GM18505 (cell line): ENCODE measurements around the gene KRT71.

Experiments used
- ATAC-seq: cut with Tn5 transposase; IDR thresholded peaks from one replicate; pipeline ENCODE4 v1.9.1; 2021; ENCODE audit not compliant: unreplicated experiment
- POLR2A ChIP-seq: IDR thresholded peaks from 4 replicates; pipeline ENCODE4 v1.6.1; 2011; ENCODE audit warnings: borderline replicate concordance; ENCODE audit not compliant: insufficient read depth, insufficient read length; ENCODE audit errors: extremely low read depth

Gene KRT71

DNA sequence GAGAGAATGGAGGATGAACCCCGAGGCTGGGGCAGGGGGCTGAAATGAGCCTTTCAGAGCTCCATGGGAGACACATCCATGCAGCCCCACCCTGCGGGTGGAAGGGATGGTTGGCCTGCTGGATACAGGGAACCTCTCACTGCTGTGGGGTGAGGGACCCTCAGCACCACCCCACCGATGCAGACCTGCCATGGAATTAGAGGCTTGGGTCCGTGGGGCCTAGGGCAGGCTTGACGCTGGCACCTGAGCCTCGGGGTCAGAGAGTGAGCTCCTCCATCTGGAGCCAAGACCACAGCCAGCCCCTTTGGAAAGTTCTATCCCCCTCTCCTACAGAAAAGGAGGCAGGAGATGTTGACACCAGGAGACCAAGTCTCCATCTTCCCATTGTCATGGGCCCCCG lies 28.1 kb upstream of the KRT71 start:
- ATAC-seq = no peak
- no peak for TF ChIP-seq POLR2A

DNA sequence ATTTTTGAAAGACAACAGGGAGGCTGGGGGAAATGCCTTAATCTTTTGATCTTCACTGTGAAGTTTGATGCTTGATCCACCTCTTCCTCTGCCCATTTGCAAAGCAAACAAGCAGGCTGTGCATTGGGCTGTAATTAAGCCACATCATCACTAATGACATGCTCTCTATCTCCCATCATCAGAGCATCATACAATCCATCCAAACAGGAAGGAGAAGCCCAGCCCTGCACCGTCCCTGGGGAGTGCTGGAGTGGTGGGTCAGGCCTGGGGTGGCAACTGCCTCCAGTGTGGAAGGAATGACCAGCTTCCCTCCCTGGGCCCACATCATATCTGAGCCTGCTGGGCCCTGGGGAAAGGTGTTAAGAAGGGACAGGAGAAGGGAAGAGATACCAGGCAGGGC lies 27.6 kb upstream of the KRT71 start:
- TF ChIP-seq POLR2A = no peak
- ATAC-seq = no peak

DNA sequence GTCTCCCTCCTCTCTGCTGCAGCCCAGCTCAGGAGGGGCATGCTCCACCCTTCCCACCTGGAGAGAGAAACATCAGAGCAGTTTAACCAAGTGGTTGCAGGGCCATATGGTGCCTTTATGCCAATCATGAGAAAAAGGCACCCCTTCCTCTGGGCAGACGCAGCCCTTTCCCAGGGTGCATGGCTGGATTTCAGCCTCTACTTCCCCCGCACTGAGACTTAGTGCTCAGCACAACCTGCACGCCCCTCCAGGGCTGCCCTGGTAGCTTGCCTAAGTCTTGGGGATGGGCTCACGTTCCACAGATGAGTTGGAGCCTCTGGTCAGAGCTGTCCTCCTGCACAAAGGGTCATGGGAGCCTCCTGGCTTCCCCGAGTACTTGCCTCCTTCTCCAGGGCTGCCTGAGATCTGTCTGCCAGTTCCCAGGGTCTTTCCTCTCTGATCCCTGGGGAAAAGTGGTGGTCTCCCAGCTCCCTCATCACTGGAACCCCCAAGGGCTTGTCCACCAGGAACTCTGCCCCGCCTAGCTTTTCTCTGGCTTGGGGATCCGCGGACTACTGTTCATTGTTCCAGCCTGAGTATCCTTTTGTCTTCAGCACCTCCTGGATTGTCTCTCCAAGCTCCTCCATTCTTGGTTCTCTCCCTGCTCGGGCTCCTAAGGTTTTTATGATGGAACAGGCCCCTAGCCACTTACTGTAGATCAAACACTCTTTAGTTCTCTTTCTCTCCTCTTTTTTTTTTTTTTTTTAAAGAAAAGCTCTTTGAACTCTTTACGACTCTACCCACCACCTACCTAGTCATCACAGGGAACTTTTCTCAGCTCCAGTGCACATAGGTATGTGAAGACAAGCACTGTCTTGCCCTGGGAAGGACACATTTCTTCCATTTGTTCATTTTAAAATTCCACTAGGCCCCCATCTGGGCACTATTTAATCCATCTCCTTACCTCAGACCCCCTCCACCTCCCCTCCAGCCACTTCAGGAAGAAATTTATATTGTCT lies 26.8 kb upstream of the KRT71 start:
- TF ChIP-seq POLR2A = no peak
- no peak for ATAC-seq

DNA sequence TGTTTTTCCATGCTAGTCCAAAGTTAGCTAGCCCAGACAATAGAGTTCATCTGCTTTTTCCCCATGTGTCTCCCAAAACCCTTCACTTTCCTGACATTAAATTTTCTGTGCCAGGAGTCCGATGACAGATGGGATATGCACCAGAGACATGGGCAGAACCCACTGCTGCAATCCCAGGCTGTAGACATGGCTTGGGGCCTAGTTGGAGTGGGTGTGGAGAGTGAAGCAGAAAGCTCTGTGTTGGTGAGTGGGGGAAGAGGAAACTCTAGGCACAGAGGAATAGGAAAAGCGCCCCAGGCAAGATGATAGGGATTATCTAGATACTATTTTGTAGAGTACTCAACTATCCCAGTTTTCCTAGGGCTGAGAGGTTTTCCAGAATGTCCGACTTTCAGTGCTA lies 25.5 kb upstream of the KRT71 start:
- no peak for ATAC-seq
- TF ChIP-seq POLR2A = no peak

DNA sequence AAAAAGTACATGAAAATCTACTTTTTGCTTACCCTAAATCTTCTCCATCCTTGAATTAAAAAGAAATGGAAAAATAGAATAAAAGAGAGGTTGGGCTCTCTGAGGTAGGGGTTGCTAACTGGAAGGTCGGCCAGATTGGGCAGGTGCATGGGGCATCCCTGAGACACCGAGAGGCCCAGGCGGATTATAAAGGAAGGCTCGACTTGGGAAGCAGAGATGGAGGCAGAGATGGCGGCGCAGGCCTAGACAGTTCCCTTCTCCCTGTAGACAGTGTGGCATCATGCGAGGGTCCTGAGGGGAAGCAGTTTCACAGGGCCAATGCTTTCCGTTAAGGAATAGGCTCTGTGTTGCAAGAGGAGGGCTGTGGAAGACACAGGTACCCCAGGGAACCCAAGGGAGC lies 24.4 kb upstream of the KRT71 start:
- no peak for TF ChIP-seq POLR2A

DNA sequence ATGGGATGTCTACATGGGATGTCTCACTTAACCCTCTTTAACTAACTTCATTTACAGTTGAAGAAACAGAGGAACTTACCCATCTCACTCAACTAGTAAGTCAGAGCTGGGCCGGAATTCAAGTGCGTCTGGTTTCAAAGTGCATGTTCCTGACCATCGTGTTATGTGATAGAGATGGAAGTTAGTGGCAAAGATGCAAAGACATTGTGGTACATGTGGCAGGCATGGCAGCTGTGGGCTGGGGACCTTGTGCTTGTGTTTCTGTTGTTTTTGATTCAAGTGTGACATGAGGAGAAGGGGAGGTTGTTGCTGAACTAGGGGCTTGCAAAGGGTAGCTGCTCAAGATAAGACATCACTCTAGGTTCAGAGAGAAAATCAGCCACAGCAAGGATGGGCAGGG lies 23.0 kb upstream of the KRT71 start:
- no peak for TF ChIP-seq POLR2A
- no peak for ATAC-seq

More for the DNA sequence above, 24.4 kb upstream of the KRT71 start:
- ATAC-seq = no peak

DNA sequence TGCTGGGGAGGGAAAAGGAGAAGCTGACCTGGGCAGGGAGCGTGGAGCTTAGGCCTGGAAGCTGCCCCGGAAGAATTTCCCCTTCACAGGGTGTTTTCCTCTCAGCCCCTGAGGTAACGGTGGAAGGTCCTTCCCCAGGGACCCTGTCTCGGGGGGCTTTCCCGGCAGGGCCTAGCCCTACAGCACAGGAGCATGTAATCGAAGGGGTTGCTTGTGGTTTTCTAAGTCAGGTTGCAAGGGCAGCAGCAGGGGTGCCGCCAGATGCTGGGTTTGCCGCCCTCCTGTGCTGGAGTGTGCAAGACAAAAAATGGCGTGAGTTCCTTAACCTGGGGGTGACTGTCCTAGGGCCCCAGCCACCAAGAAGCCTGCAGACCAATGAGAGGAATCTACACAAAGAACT lies 22.3 kb upstream of the KRT71 start:
- ATAC-seq = no peak
- TF ChIP-seq POLR2A = no peak

DNA sequence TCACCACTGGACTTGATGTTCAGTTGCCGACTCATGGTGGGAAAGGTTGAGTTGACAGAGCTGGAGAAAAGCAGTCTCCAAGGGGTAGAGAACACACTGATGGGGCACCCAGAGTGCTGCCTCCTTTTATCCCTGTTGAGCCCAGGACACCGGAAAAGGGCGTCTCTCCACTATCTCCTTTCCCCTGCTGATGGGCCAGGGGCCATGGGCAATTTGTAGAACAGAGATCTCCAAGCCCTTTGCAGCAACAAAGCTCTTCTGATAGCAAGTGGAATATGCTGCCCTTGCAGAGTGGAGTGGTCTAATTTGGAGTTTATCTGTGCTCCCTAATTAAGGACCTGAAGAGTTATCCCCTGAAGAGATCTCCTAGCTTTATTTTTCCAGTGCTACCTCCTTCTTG lies 20.8 kb upstream of the KRT71 start, which contains the start of gene KRT74:
TSS of gene KRT74 (minus strand) at position 101 of the 400 bp plus-strand sequence. CDS start at position 35, 66 bp downstream.
- TF ChIP-seq POLR2A = no peak
- ATAC-seq = no peak

DNA sequence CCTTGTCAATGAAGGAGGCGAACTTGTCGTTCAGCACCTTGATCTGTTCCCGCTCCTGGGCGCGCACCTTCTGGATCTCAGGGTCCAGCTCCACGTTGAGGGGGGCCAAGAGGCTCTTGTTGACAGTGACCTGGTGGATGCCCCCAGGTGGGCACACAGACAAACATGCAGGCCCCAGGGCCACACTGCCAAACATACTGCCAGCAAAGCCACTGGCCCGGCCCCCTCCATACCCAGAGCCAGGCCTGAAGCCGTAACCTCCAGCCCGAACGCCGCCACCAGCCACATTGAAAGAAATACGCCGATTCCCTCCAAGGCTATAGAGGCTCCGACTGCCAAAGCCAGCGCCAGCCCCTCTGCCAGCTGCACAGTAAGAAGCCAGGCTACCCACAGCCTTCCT lies 20.4 kb upstream of the KRT71 start:
- no peak for ATAC-seq
- TF ChIP-seq POLR2A = no peak

DNA sequence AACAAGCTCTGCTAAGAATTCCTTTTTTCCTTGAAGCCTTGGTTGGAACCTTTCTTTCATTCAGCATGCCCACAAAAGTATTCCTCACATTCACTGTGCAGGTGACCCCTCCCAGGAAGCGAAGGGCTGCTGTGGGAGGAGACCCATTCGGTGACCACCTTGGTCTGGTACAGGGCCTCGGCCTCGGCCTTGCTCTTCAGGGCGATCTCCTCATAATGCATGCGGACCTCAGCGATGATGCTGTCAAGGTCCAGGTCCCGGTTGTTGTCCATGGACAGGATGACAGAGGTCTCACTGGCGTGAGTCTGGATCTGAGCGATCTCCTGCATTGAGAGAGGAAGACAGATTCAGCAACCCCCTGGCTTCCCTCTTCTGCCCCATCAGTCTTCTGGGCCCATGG lies 17.6 kb upstream of the KRT71 start:
- no peak for ATAC-seq
- TF ChIP-seq POLR2A = no peak

DNA sequence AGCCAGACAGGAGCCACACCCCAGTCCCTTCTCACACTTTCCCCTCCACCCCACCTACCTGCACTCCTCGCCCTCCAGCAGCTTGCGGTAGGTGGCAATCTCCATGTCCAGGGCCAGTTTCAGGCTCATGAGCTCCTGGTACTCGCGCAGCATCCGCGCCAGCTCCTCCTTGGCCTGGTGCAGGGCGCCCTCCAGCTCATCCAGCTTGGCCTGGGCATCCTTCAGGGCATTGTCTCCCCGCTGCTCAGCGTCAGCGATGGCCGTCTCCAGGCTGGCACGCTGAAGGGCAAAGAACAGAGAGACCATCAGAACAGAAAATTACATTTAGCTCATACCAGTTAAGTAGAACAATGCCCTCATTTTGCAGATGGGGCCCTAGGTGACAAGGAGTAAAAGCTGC lies 15.2 kb upstream of the KRT71 start:
- TF ChIP-seq POLR2A = no peak
- ATAC-seq = no peak

DNA sequence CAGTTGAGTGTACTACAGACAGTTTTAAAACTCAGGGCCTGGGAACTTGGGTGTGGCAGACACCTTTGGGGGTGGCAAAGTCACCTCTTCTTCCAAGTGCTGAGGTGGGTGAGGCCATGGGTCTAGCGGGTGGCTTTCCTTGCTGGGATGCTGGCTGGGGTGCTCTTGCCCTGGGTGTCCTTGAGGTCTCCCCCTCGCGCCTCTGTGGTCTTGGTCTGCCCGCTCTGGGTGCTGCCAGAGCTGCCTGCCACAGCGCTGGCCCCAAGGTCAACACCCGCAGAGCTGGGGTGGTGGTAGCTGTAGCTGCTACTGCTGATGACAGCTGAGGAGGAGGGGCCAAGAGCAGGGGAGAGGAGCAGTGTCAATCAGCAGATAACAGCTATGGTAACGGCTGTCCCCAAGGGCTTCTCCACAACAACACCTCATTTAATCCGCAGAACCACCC lies 13.9 kb upstream of the KRT71 start:
- no peak for ATAC-seq
- no peak for TF ChIP-seq POLR2A

DNA sequence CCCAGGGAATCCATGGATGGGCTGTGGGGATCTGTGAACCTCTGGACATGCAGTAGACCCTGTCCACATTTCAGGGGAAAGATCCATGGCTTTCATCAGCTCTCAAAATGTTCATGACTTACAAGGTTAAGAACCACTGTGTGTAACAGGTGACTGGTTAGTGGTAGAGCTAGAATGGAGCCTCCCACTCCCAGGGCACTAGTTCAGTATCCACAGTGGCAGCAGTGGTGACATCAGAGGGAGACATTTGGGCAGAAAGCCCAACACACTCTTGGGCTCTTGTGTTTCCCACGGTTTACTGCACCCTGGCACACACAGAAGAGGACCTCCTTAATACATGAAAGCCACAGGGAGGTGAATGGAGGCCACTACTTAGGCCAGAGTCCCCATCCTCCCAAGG lies 11.6 kb upstream of the KRT71 start:
- no peak for TF ChIP-seq POLR2A
- ATAC-seq = no peak

DNA sequence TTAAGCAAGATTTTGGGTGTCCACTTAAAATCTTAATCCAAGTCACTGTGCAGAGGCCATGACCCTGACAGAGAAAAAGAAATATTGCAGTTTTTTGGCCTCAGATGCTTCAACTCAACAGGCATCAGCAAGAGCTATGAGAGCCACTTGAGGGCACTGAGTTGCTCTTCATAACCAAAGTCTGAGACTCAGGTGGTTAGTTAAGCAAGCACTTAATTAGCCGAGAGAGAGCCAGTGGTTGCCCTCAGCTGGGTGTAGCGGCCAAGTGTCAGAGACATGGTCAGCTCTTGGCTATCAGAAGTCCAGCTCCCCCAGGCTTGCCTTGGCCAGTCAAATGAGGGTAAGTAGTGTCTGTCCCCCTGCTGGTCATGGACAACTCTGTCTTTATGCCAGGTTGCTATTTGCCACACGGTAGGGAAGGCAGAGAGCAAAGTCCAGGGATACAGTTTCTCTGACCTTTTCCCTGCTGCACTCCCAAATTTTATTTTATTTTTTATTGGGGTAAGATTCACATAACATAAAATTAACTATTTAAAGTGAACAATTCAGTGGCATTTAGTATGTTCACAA lies 9.0 kb upstream of the KRT71 start:
- no peak for TF ChIP-seq POLR2A
- ATAC-seq = no peak
